Stimulated activated CD4-positive, alpha-beta T cell treated with anti-CD3 and anti-CD28 coated beads, Interleukin-4, amount 100 ng/mL, for 4 hours (primary cell): ENCODE results near the gene SH3BP4.
A peak's percentile ranks its signal among the peaks of the same experiment; 100 is the strongest.

Experiments
- DNase-seq, 2 experiments: peaks; one replicate each; pipeline ENCODE4 v3.0.0-alpha.2; 2020

Gene SH3BP4

DNA sequence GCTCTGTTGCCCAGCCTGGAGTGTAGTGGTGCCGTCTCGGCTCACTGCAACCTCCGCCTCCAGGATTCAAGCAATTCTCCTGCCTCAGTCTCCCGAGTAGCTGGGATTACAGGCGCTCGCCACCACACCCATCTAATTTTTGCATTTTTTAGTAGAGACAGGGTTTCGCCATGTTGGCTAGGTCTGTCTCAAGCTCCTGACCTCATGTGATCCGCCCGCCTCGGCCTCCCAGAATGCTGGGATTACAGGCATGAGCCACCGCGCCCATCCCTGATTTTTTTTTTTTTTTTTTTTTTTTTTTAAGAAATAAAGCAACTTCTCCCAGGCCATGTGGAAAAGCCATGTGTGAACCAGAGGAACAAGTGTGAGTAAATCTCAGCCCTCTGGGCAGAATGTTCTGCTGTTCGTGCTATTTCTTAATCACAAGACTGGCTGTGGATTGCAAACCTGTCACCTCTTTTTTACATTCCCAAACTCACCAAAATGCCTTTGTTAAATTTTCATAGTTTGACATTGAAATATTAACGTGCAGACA lies 6.4 kb upstream of the SH3BP4 start:
- no peak for DNase-seq

GRCh38 chr2:234947556-234947955 lies 4.3 kb upstream of the SH3BP4 start:
- no peak for DNase-seq

DNA sequence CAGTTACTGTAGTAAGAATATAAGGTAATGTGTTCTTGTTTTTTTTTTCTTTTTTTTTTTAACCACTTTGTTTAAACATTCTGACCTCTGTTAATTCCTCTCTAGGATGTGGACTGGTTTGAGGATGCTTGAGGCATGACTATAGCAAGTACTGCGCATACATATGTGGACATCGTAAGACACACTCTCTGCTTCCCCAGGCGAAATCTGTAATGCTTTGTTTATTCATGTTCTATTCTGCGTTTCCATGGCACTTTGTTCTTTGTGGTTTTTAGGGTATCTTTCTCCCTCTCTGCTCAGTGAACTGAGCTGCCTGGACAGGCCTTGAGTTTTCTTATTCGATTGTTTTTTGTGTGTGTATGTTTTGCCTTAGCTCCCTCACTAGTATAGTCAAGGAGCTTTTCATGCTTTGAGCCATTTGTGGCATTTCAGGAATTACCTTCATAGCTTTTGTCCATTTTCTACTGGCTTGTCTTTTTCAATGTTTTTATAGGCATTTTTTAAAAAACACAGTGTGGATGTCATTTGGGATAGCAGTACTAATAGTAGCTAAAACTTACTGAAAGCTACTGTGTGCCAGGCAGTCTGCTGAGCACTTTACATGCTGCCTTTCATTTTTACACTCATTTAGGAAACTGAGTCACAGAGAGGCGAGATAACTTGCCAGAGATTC lies 1.9 kb upstream of the SH3BP4 start:
- DNase-seq: no peak

- no peak for DNase-seq
Measured at GRCh38 chr2:234950435-234950729, 1.4 kb upstream of the SH3BP4 start.

GRCh38 chr2:234950730-234951663 lies 820 bp upstream of the SH3BP4 start:
- DNase-seq: peak in 1 of 2 experiments; percentile 7

GRCh38 chr2:234952270-234953115 lies 676 bp downstream of the SH3BP4 start:
- no peak for DNase-seq

- no peak for DNase-seq
Measured at GRCh38 chr2:234953116-234954031, 1.6 kb downstream of the SH3BP4 start.

DNA sequence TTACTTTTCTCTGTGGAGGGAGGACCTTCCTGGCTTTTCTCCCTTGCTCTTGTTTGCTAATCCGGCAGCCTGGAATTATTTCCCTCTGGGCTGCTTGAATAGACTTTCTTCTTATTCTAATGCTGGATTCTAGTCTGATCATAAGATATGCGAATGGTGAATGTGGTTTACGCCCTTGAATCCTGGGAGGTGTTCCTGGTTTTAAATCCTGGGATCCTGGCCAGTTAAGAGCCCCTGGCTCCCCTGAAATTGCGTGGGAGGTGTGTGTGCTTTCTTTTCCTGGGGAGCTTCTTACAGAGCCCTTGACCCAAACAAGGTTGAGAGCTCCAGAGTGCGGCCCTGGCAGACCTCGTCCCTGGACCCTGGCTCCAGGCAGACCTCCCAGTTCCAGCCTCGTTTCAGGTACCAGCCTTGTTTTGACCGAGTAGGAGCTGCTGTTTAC lies 2.8 kb downstream of the SH3BP4 start:
- DNase-seq: no peak

DNA sequence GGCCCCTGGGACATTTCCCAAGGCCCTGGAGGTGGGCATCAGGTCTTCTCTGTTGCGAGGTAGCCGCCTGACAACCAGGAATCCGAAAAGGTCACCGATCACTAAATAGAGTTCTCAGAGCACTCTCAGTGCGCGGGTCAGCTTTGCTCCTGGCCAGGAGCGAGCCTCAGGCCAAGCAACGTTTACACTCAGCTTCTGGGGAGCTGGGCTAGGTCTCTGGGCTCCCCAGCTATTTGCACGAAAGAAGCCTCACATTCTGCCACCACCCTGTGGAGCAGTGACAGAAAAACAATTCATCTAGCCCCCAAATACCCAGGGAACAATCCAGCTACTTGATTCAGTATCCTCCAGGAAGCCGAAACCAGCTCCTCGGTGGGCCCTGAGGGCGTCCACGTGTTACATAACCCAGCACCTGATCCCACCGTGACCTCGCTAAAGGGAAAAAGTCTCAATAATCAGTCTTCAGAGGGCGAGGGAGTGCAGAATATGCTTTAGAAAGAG lies 3.3 kb downstream of the SH3BP4 start:
- no peak for DNase-seq

DNA sequence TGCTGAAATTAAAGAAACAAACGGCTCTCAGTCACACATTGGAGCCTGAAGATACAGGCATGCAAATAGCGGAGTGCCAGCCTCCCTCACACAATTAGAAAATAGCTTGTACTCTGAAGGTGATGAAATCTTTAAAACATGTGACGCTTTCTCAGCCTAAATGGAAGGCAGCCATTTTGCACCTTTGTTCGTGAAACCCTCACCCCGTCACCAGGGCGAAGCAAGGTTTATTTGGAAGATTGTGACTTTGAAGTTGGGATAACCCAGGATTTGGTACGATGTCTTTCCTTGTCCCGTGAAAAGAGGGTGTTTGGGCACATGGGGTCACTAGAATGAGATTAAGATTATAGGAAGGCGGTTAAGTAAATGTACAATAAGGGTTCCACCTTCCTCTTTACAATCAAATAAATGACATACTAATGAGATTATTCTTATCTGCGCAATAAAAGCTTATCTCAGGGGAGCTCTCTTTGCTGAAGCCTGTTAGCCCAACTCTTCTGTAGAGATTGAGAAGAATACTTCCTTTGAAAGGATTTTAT lies 4.2 kb downstream of the SH3BP4 start:
- no peak for DNase-seq

DNA sequence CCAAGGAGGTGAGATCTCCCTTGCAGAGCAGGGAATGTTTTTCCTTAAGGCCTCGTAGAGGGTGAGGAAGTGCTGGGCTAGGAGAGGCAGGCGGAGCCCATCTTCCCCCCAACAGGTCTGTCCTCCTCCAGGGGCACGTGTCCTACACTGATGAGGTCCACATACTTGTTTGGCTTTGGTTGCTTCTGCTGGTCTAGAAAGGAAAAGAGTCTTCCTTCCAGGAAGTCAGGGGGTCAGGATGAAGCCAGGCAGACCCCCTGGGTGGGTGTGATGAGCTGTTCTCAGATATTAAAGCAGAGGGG lies 6.0 kb downstream of the SH3BP4 start:
- DNase-seq: no peak

DNA sequence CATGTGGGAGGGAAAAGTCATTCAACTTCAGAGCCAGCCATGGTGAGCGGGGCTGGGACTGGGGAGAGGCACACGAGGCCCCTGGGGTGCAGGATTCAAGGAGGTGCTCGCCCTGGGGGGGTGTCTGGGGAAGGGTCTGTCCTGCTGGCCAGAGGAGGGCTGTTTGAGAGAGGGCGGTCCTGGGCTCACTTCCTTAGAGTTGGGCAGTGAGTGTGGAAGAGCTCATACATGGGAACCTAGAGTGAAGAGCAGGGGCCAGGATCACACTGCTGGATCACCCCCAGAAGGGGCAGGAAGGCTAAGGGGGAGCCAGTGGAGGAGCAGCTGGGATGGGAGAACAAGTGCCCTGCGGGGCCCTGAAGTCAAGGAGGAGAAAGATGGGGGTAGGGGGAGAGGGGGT lies 6.5 kb downstream of the SH3BP4 start:
- DNase-seq: no peak

- DNase-seq: no peak
Measured at GRCh38 chr2:234958746-234959395, 7.1 kb downstream of the SH3BP4 start.

- DNase-seq: no peak
Measured at GRCh38 chr2:234960175-234961088, 8.6 kb downstream of the SH3BP4 start.

GRCh38 chr2:234961784-234962183 lies 10.0 kb downstream of the SH3BP4 start:
- no peak for DNase-seq

- DNase-seq: no peak
Measured at GRCh38 chr2:234963773-234964615, 12.2 kb downstream of the SH3BP4 start.

DNA sequence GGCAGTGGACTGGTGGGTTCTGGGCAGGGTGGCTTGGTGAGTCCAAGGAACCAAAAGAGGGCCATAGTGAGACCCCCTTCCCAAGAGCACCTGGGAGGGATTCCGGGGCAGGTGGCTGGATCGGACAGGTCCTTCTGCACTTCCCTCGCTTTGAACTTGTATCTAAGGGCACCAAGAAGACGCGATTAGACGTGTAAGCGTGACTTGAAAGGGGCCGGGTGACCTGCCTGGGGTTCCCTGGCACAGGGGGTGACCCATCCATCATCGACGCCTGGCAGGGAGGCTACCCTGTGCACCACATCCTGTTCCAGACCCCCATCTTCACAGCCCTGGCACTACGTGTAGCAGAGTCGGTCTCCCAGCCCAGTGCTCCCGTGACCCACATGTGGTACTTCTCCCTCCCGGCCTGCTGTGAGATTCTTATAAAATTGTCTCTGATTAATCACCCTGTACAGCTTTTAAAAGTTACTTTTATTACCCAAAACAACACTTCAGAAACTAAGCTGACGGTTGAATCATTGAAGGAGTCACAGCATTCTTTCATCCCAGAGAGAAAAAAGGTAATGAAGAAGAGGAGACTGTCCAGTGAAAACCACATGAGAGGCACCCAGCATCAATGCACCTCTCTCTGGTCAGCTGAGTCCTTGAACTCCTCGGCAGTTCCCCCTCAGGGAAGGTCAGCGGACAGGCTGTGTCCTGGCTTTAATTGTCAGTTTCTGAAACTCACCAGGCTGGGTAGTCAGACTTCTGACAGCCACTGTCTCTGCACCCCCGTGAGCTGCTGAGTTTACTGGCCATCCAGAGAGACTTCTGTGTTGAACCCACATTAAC lies 13.0 kb downstream of the SH3BP4 start:
- no peak for DNase-seq

GRCh38 chr2:234966340-234966739 lies 14.5 kb downstream of the SH3BP4 start:
- DNase-seq: no peak
